SU-DHL-6 (cell line): ENCODE data around the gene S100A5.

Experiments
- CTCF ChIP-seq: fragments of 200-600 bp; sonication (generic); IDR thresholded peaks from one replicate; pipeline ENCODE4 v1.5.1; 2017; ENCODE audit warnings: antibody characterized with exemption, mild to moderate bottlenecking, low read length, moderate library complexity; ENCODE audit not compliant: insufficient read depth, poor library complexity, severe bottlenecking
- EZH2phosphoT487 ChIP-seq: fragments of 200-600 bp; sonication (generic), shearing (Covaris generic); conservative IDR thresholded peaks from 2 replicates; pipeline ENCODE4 v1.6.1; 2018; ENCODE audit warnings: mild to moderate bottlenecking, antibody characterized with exemption, low read length, moderate library complexity, mixed read lengths

GRCh38 chr1:153587314-153587713 is 46.6 kb upstream of the S100A5 start:
- no peak for TF ChIP-seq CTCF
- no peak for TF ChIP-seq EZH2phosphoT487
